ENCODE results near the gene POTEM. TPM values are rescaled to one million over a fixed set of nuclear protein-coding genes. Genes with fewer than 3 reads are reported as not detected.
"Not testable (repeated sequence)": the region's sequence is repeated elsewhere in the genome, so short reads cannot be mapped to it uniquely, and the experiment has no call there.

POTEM gene
- total and polyA plus RNA-seq, 10 of the 15 experiments (the other 5 are each of a cell fraction or from before 2014, with no cell fraction given), result 0.04 TPM; not detected in 9

- H3K27ac ChIP-seq (ENCODE audit: control insufficient read depth, insufficient read depth); SMC1A ChIA-PET (ENCODE audit: uncharacterized antibody, unreplicated experiment); in situ Hi-C loops (cut with MboI); H3K36me3 ChIP-seq (ENCODE audit: control insufficient read depth in 2 of 2, insufficient read depth in 2 of 2, low read length in 1 of 2); BruUV-seq (replicated peaks); H3K4me1 ChIP-seq (ENCODE audit: control insufficient read depth, insufficient read depth, low read length); H3K4me3 ChIP-seq; DNase-seq (ENCODE audit: low read depth, low spot score); H3K9me3 ChIP-seq (replicated peaks; ENCODE audit: control insufficient read depth, insufficient read depth, low read length); H3K27me3 ChIP-seq (replicated peaks in 1 of 2; ENCODE audit: control insufficient read depth in 2 of 2, insufficient read depth in 2 of 2, low read length in 1 of 2); POLR2A ChIA-PET; RAD21 ChIA-PET (ENCODE audit: unreplicated experiment); ATAC-seq; H3K4me2 ChIP-seq (ENCODE audit: control insufficient read depth, insufficient read depth); H2AFZ ChIP-seq (ENCODE audit: control insufficient read depth, low read depth, low read length); FAIRE-seq; H4K20me1 ChIP-seq (ENCODE audit: control insufficient read depth, insufficient read depth); CTCF ChIA-PET; intact Hi-C loops (cut with micrococcal nuclease; ENCODE audit: unreplicated experiment); H3K79me2 ChIP-seq (ENCODE audit: control insufficient read depth, insufficient read depth, low read length); H3K9ac ChIP-seq (ENCODE audit: control insufficient read depth, insufficient read depth, low read length): not testable (repeated sequence)
- WGBS (ENCODE audit: insufficient coverage, insufficient replicate concordance, low lambda C conversion rate, missing lambda C conversion rate), result 54% methylated on average over 5 of the region's 15 CpGs
These were observed 57.9 kb downstream of the POTEM start for GRCh38 chr14:19025080-19025589.

DNA sequence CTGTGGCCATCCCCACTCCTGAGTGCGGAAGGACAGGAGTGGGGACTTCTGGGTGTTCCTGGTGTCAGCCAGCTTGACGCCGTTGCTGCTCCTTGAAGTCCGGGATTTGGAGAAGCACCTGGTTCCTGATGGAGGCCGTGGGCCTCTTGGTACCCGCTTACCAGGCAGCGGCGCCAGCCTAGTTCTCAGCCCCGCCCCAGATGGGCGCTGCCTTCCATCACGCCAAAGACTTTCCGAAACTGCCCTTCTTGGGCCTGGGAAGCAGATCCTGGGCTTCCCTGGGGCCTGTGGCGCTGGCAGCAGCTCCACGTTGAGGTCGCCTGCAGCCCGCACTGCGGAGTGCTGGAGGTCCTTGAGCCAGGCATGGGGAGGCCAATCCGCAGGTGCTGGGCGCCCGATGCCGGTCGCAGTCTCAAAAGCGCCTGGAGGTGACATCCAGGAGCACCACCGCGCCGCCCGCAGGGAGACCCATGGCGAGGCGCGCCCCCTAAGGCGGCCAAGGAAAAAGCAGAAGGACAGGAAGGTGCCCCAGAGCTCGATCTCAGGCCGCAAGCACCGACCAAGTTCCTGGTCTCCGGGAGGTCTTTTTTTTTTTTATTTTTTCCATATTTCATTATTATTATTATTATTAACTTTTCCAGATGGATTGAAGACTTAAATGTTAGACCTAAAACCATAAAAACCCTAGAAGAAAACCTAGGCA lies 59.6 kb downstream of the POTEM start:
- ATAC-seq; intact Hi-C loops (cut with micrococcal nuclease; ENCODE audit: unreplicated experiment); H3K9me3 ChIP-seq (replicated peaks; ENCODE audit: control insufficient read depth, insufficient read depth, low read length); DNase-seq (ENCODE audit: low read depth, low spot score); H3K4me2 ChIP-seq (ENCODE audit: control insufficient read depth, insufficient read depth); H3K36me3 ChIP-seq (ENCODE audit: control insufficient read depth in 2 of 2, insufficient read depth in 2 of 2, low read length in 1 of 2); BruUV-seq (replicated peaks); H3K4me1 ChIP-seq (ENCODE audit: control insufficient read depth, insufficient read depth, low read length); H3K79me2 ChIP-seq (ENCODE audit: control insufficient read depth, insufficient read depth, low read length); in situ Hi-C loops (cut with MboI); H4K20me1 ChIP-seq (ENCODE audit: control insufficient read depth, insufficient read depth); H3K9ac ChIP-seq (ENCODE audit: control insufficient read depth, insufficient read depth, low read length); RAD21 ChIA-PET (ENCODE audit: unreplicated experiment); H3K27ac ChIP-seq (ENCODE audit: control insufficient read depth, insufficient read depth); SMC1A ChIA-PET (ENCODE audit: uncharacterized antibody, unreplicated experiment); H3K4me3 ChIP-seq; POLR2A ChIA-PET; CTCF ChIA-PET; H2AFZ ChIP-seq (ENCODE audit: control insufficient read depth, low read depth, low read length); FAIRE-seq; H3K27me3 ChIP-seq (replicated peaks in 1 of 2; ENCODE audit: control insufficient read depth in 2 of 2, insufficient read depth in 2 of 2, low read length in 1 of 2): not testable (repeated sequence)
- WGBS (ENCODE audit: insufficient coverage, insufficient replicate concordance, low lambda C conversion rate, missing lambda C conversion rate), result 81% methylated on average over 11 of the region's 35 CpGs

- WGBS (ENCODE audit: insufficient coverage, insufficient replicate concordance, low lambda C conversion rate, missing lambda C conversion rate), result no CpG with 5 or more reads among the region's 16 CpGs
- H3K79me2 ChIP-seq (ENCODE audit: control insufficient read depth, insufficient read depth, low read length); H3K4me1 ChIP-seq (ENCODE audit: control insufficient read depth, insufficient read depth, low read length); H3K4me3 ChIP-seq; H3K27ac ChIP-seq (ENCODE audit: control insufficient read depth, insufficient read depth); SMC1A ChIA-PET (ENCODE audit: uncharacterized antibody, unreplicated experiment); H3K36me3 ChIP-seq (ENCODE audit: control insufficient read depth in 2 of 2, insufficient read depth in 2 of 2, low read length in 1 of 2); H3K27me3 ChIP-seq (replicated peaks in 1 of 2; ENCODE audit: control insufficient read depth in 2 of 2, insufficient read depth in 2 of 2, low read length in 1 of 2); H3K4me2 ChIP-seq (ENCODE audit: control insufficient read depth, insufficient read depth); intact Hi-C loops (cut with micrococcal nuclease; ENCODE audit: unreplicated experiment); RAD21 ChIA-PET (ENCODE audit: unreplicated experiment); H2AFZ ChIP-seq (ENCODE audit: control insufficient read depth, low read depth, low read length); DNase-seq (ENCODE audit: low read depth, low spot score); POLR2A ChIA-PET; H3K9ac ChIP-seq (ENCODE audit: control insufficient read depth, insufficient read depth, low read length); CTCF ChIA-PET; ATAC-seq; in situ Hi-C loops (cut with MboI); FAIRE-seq; BruUV-seq (replicated peaks); H4K20me1 ChIP-seq (ENCODE audit: control insufficient read depth, insufficient read depth); H3K9me3 ChIP-seq (replicated peaks; ENCODE audit: control insufficient read depth, insufficient read depth, low read length): not testable (repeated sequence)
These were observed 60.7 kb downstream of the POTEM start for GRCh38 chr14:19027895-19028294.

GRCh38 chr14:19036811-19037382 lies 69.7 kb downstream of the POTEM start:
- H3K9ac ChIP-seq (ENCODE audit: control insufficient read depth, insufficient read depth, low read length); ATAC-seq; DNase-seq (ENCODE audit: low read depth, low spot score); SMC1A ChIA-PET (ENCODE audit: uncharacterized antibody, unreplicated experiment); intact Hi-C loops (cut with micrococcal nuclease; ENCODE audit: unreplicated experiment); H3K27ac ChIP-seq (ENCODE audit: control insufficient read depth, insufficient read depth); RAD21 ChIA-PET (ENCODE audit: unreplicated experiment); in situ Hi-C loops (cut with MboI); FAIRE-seq; POLR2A ChIA-PET; H3K9me3 ChIP-seq (replicated peaks; ENCODE audit: control insufficient read depth, insufficient read depth, low read length); H3K27me3 ChIP-seq (replicated peaks in 1 of 2; ENCODE audit: control insufficient read depth in 2 of 2, insufficient read depth in 2 of 2, low read length in 1 of 2); H2AFZ ChIP-seq (ENCODE audit: control insufficient read depth, low read depth, low read length); H3K4me2 ChIP-seq (ENCODE audit: control insufficient read depth, insufficient read depth); H4K20me1 ChIP-seq (ENCODE audit: control insufficient read depth, insufficient read depth); H3K4me3 ChIP-seq; H3K4me1 ChIP-seq (ENCODE audit: control insufficient read depth, insufficient read depth, low read length); BruUV-seq (replicated peaks); CTCF ChIA-PET; H3K79me2 ChIP-seq (ENCODE audit: control insufficient read depth, insufficient read depth, low read length); H3K36me3 ChIP-seq (ENCODE audit: control insufficient read depth in 2 of 2, insufficient read depth in 2 of 2, low read length in 1 of 2): not testable (repeated sequence)
- no CpG with 5 or more reads among the region's 26 CpGs for WGBS (ENCODE audit: insufficient coverage, insufficient replicate concordance, low lambda C conversion rate, missing lambda C conversion rate)

Measured in GM12878 (cell line).